Endodermal cell (in vitro differentiated cells): Measurements from ENCODE around the gene ADCY2. TPM values are rescaled to one million over a fixed set of nuclear protein-coding genes. Genes with fewer than 3 reads are reported as not detected.

Source experiments
- DNase-seq: peaks from one replicate; pipeline ENCODE4 v3.0.0-alpha.2; 2017
- H3K27ac ChIP-seq: 2 replicates; pipeline ENCODE4 v1.5.1; 2013; ENCODE audit warnings: mild to moderate bottlenecking, low read depth, low read length, moderate library complexity
- H3K27me3 ChIP-seq: 2 replicates; pipeline ENCODE4 v1.6.1; 2013; ENCODE audit warnings: mild to moderate bottlenecking, low read length, moderate library complexity; ENCODE audit not compliant: insufficient read depth, control insufficient read depth, poor library complexity, severe bottlenecking
- H3K36me3 ChIP-seq: 2 replicates; pipeline ENCODE4 v1.7.0; 2013; ENCODE audit warnings: mild to moderate bottlenecking, low read length, moderate library complexity; ENCODE audit not compliant: control insufficient read depth, insufficient read depth
- H3K4me1 ChIP-seq: one replicate; pipeline ENCODE4 v1.7.0; 2013; ENCODE audit warnings: low read length; ENCODE audit not compliant: control insufficient read depth, insufficient read depth
- H3K4me3 ChIP-seq: 2 replicates; pipeline ENCODE4 v1.5.1; 2013; ENCODE audit warnings: mild to moderate bottlenecking, low read length, moderate library complexity
- H3K9ac ChIP-seq: 2 replicates; pipeline ENCODE4 v1.6.1; 2013; ENCODE audit warnings: mild to moderate bottlenecking, low read length, moderate library complexity; ENCODE audit not compliant: poor library complexity, severe bottlenecking; ENCODE audit errors: extremely low read depth
- H3K9me3 ChIP-seq: 2 replicates; pipeline ENCODE4 v1.6.1; 2013; ENCODE audit warnings: mild to moderate bottlenecking, low read length, moderate library complexity; ENCODE audit not compliant: control insufficient read depth
- H3K27ac Mint-ChIP-seq: 2 replicates; pipeline ENCODE4 v1.8.0; 2020; ENCODE audit warnings: mixed read lengths
- H3K27me3 Mint-ChIP-seq: 2 replicates; pipeline ENCODE4 v1.8.0; 2021; ENCODE audit warnings: mild to moderate bottlenecking, mixed read lengths; ENCODE audit not compliant: insufficient read depth
- H3K36me3 Mint-ChIP-seq: 2 replicates; pipeline ENCODE4 v1.8.0; 2020; ENCODE audit warnings: low read depth, mixed read lengths
- H3K4me1 Mint-ChIP-seq: 2 replicates; pipeline ENCODE4 v1.8.0; 2020; ENCODE audit warnings: mixed read lengths
- H3K4me3 Mint-ChIP-seq: 2 replicates; pipeline ENCODE4 v1.8.0; 2020; ENCODE audit warnings: mild to moderate bottlenecking, moderate library complexity, mixed read lengths
- H3K9me3 Mint-ChIP-seq: 2 replicates; pipeline ENCODE4 v1.8.0; 2020; ENCODE audit warnings: mild to moderate bottlenecking, mixed read lengths
- WGBS, 2 experiments: methylation state at CpG; one replicate each; pipeline versions ENCODE4 v1.1.5 to v1.1.7; 2013; ENCODE audit warnings: missing lambda C conversion rate in 2 of 2, mixed read lengths in 1 of 2; ENCODE audit not compliant: insufficient coverage in 1 of 2, insufficient read length in 1 of 2; 5-methylcytosine and 5-hydroxymethylcytosine counted together
- total RNA-seq, 2 donors: library from RNA; stranded (reverse); fragmentation: NEBNext Ultra II Directional in 1 of 2; extraction: Animal tissue kit (Norgen Biotek cat#: 25700) in 1 of 2; gene quantifications; 2 replicates in 1 of 2; 3 replicates in 1 of 2; pipeline ENCODE4 v1.2.1, GENCODE V29; 2021
- TF ChIP-seq, protein P1 (sequence below): fragments of 200-600 bp; sonication (generic); conservative IDR thresholded peaks from 2 replicates; pipeline ENCODE4 v1.5.0; 2021; ENCODE audit warnings: antibody characterized with exemption, mild to moderate bottlenecking

The ADCY2 gene
- total RNA-seq, 2 donors from 2014 or later = 61.5 to 63.2 TPM

DNA sequence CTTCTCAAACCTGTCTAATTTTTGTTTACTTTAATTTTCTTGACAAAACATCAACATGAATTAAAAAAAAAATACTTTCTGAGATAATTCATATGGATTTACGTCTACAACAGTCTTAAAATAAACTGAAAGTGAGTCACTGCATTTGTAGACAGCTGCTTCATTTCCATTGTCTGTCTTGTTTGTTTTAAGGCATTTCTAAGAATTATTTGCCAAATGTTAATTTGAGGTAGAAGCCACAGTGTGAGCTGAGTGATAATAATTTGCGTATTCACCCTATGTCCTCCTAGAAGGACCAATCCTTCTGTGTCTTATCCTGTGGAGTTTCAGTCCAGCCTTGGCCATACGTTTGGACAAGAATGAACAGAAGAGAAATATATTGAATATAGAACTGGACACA is 280.5 kb downstream of the ADCY2 start:
- Histone ChIP-seq H3K4me3 (no peak overlapping the region), H3K9me3 (no peaks in the 10 kb centered on the region), H3K36me3 (no peaks in the 10 kb centered on the region), H3K27me3 (no peaks in the 10 kb centered on the region), H3K4me1 (no peaks in the 10 kb centered on the region), H3K27ac (no peak overlapping the region), H3K9ac (no peak overlapping the region)
- TF ChIP-seq, protein P1, sequence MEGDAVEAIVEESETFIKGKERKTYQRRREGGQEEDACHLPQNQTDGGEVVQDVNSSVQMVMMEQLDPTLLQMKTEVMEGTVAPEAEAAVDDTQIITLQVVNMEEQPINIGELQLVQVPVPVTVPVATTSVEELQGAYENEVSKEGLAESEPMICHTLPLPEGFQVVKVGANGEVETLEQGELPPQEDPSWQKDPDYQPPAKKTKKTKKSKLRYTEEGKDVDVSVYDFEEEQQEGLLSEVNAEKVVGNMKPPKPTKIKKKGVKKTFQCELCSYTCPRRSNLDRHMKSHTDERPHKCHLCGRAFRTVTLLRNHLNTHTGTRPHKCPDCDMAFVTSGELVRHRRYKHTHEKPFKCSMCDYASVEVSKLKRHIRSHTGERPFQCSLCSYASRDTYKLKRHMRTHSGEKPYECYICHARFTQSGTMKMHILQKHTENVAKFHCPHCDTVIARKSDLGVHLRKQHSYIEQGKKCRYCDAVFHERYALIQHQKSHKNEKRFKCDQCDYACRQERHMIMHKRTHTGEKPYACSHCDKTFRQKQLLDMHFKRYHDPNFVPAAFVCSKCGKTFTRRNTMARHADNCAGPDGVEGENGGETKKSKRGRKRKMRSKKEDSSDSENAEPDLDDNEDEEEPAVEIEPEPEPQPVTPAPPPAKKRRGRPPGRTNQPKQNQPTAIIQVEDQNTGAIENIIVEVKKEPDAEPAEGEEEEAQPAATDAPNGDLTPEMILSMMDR = no peak
- Mint-ChIP-seq H3K9me3 (no peaks in the 10 kb centered on the region), H3K4me3 (no peak overlapping the region), H3K27ac (no peak overlapping the region), H3K4me1 (peaks cover 7% of the 10 kb centered on the region), H3K27me3 (no peaks in the 10 kb centered on the region), H3K36me3 (peaks cover 2% of the 10 kb centered on the region)
- 93 to 100% methylated on average over 3 of the region's 3 CpGs for WGBS, 2 experiments
- DNase-seq = no peak

DNA sequence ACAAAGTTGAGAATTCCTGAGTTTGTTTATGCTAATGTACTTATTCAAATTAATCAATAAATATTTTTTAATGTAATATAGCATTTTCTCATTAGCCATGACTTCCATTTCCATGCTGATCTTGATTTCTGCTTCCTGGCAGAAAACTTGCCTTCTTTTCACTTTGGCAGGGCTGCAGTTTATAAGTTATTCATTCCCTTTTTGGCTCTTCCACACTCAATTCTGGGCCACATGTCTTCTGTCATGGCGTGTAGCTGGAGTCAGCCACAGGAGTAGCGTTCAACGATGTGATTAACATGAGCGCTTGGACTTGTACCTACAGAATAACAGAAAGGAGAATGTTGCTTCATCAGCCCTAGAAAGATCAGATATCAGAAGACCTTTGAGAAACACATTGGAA is 282.1 kb downstream of the ADCY2 start:
- Mint-ChIP-seq H3K4me1 (peaks cover 13% of the 10 kb centered on the region), H3K27ac (no peak overlapping the region), H3K27me3 (no peaks in the 10 kb centered on the region), H3K9me3 (no peaks in the 10 kb centered on the region), H3K36me3 (peaks cover 2% of the 10 kb centered on the region), H3K4me3 (no peak overlapping the region)
- Histone ChIP-seq H3K27me3 (no peaks in the 10 kb centered on the region), H3K36me3 (no peaks in the 10 kb centered on the region), H3K9me3 (no peaks in the 10 kb centered on the region), H3K9ac (no peak overlapping the region), H3K4me1 (no peaks in the 10 kb centered on the region), H3K4me3 (no peak overlapping the region), H3K27ac (no peak overlapping the region)
- DNase-seq = no peak
- 95 to 96% methylated on average over 4 of the region's 4 CpGs for WGBS, 2 experiments
- TF ChIP-seq, protein P1 = no peak

DNA sequence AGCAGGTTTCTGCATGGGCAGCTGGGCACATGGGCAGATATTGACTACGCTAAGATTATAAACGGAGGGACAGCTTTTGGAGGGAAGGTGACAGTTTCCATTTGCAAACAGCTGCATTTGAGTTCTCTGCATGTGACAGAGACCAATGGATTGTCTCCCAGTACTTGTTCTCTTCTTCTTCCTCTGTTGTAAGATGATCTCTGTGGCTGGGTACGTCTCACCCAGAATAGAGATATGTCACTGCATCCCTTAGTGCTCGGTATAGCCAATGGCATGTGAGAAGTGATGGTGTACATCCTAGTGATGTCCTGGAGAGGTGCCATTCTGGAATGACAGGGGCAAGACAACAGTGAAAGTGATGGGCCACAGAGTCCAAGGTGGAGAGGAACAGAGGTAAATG is 283.7 kb downstream of the ADCY2 start:
- Histone ChIP-seq H3K27me3 (no peaks in the 10 kb centered on the region), H3K9ac (no peak overlapping the region), H3K27ac (no peak overlapping the region), H3K4me3 (no peak overlapping the region), H3K36me3 (no peaks in the 10 kb centered on the region), H3K4me1 (no peaks in the 10 kb centered on the region), H3K9me3 (no peaks in the 10 kb centered on the region)
- no peaks in the 10 kb centered on the region for H3K27me3 Mint-ChIP-seq
- peaks cover 2% of the 10 kb centered on the region for H3K36me3 Mint-ChIP-seq
- no peak for DNase-seq
- no peak overlapping the region for H3K4me3 Mint-ChIP-seq
- H3K9me3 Mint-ChIP-seq = no peaks in the 10 kb centered on the region
- 92% methylated on average over 3 to 4 of the region's 4 CpGs for WGBS, 2 experiments
- TF ChIP-seq, protein P1 = no peak
- H3K4me1 Mint-ChIP-seq = peaks cover 13% of the 10 kb centered on the region
- H3K27ac Mint-ChIP-seq = no peak overlapping the region
